ENCODE data around the gene ABHD11.

DNA sequence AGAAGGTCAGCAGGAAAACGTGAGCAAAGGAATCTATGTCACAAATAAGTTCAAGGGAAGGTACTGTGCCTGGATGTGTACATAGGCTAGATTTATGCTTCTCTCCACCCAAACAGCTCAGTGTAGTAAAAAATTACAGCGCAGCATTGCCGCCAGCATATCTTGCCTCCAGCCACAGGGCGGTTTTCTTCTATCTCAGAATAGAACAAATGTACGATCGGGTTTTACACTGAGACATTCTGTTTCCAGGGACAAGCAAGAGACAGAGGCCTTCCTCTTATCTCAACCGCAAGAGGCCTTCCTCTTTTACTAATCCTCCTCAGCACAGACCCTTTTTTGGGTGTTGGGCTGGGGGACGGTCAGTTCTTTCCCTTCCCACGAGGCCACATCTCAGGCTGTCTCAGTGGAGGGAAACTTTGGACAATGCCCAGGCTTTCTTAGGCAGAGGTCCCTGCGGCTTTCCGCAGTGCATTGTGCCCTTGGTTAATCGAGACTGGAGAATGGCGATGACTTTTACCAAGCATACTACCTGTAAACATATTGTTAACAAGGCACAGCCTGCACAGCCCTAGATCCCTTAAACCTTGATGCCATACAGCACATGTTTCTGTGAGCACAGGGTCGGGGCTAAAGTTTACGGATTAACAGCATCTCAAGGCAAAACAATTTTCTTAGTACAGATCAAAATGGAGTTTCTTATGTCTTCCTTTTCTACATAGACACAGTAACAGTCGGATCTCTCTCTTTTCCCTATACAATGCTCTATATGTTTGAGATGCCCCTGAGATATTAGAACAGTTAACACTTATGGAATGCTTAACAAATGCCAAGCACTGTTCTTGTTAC, 11.6 kb upstream of the ABHD11 start:
- no peak for TF ChIP-seq EZH2phosphoT487 (IDR thresholded peaks at IDR 0.05; ENCODE audit: insufficient read depth, low read depth)
- TF ChIP-seq EZH2 (IDR thresholded peaks at IDR 0.05; ENCODE audit: insufficient read depth, poor library complexity, severe bottlenecking), result no peak
